Mucosa of rectum (tissue), 2 donors: ENCODE results near the gene NSD2.
A peak's percentile ranks its signal among the peaks of the same experiment; 100 is the strongest.
"Not testable (repeated sequence)": the region's sequence is repeated elsewhere in the genome, so short reads cannot be mapped to it uniquely, and the experiment has no call there.

Experiments
- H3K27ac ChIP-seq, 2 donors: one replicate each; pipeline ENCODE4 v1.7.0; 2013; ENCODE audit warnings: inconsistent platforms in 2 of 2, low read depth in 2 of 2, low read length in 2 of 2
- H3K27me3 ChIP-seq, 2 donors: one replicate each; pipeline ENCODE4 v1.7.0; 2013; ENCODE audit warnings: low read length in 2 of 2; ENCODE audit not compliant: control insufficient read depth in 2 of 2, insufficient read depth in 2 of 2
- H3K36me3 ChIP-seq, 2 donors: one replicate each; pipeline ENCODE4 v1.7.0; 2013; ENCODE audit warnings: low read length in 2 of 2; ENCODE audit not compliant: control insufficient read depth in 2 of 2, insufficient read depth in 2 of 2
- H3K4me1 ChIP-seq, 2 donors: one replicate each; pipeline ENCODE4 v1.7.0; 2013; ENCODE audit warnings: low read length in 2 of 2, mild to moderate bottlenecking in 1 of 2; ENCODE audit not compliant: control insufficient read depth in 2 of 2, insufficient read depth in 2 of 2
- H3K4me3 ChIP-seq, 2 donors: one replicate each; pipeline ENCODE4 v1.7.0; 2013; ENCODE audit warnings: low read length in 2 of 2
- H3K9ac ChIP-seq, 2 donors: one replicate each; pipeline ENCODE4 v1.7.0; 2013; ENCODE audit warnings: low read length in 2 of 2, low read depth in 1 of 2, mild to moderate bottlenecking in 1 of 2
- H3K9me3 ChIP-seq, 2 donors: one replicate each; pipeline ENCODE4 v1.7.0; 2013; ENCODE audit warnings: low read length in 2 of 2; ENCODE audit not compliant: control insufficient read depth in 2 of 2
- donor health status: healthy.
- donor health status: Normal muscosa, but diverticular disease.

NSD2 gene

GRCh38 chr4:1996866-1997611 is 125.8 kb downstream of the NSD2 start:
- Histone ChIP-seq H3K9ac (no peak overlapping the region), H3K4me3 (no peak overlapping the region), H3K36me3 (peaks cover 3 to 6% of the 10 kb centered on the region in 2 donors), H3K27me3 (no peaks in the 10 kb centered on the region), H3K9me3 (peaks cover 0 to 4% of the 10 kb centered on the region in 2 donors), H3K4me1 (no peaks in the 10 kb centered on the region), H3K27ac (no peak overlapping the region)

GRCh38 chr4:1997712-1998111 is 126.5 kb downstream of the NSD2 start:
- Histone ChIP-seq H3K36me3 (peaks cover 3 to 6% of the 10 kb centered on the region in 2 donors), H3K4me3 (no peak overlapping the region), H3K9me3 (peaks cover 0 to 4% of the 10 kb centered on the region in 2 donors), H3K9ac (no peak overlapping the region), H3K4me1 (no peaks in the 10 kb centered on the region), H3K27me3 (no peaks in the 10 kb centered on the region), H3K27ac (no peak overlapping the region)

- Histone ChIP-seq H3K9me3 (peaks cover 0 to 4% of the 10 kb centered on the region in 2 donors), H3K36me3 (peaks cover 3 to 6% of the 10 kb centered on the region in 2 donors), H3K4me3 (no peak overlapping the region), H3K27me3 (no peaks in the 10 kb centered on the region), H3K9ac (no peak overlapping the region), H3K4me1 (no peaks in the 10 kb centered on the region), H3K27ac (no peak overlapping the region)
Measured at GRCh38 chr4:1998296-1998695, 127.1 kb downstream of the NSD2 start.

- H3K4me3 ChIP-seq, H3K27me3 ChIP-seq, H3K9me3 ChIP-seq, H3K27ac ChIP-seq, H3K9ac ChIP-seq, H3K4me1 ChIP-seq, H3K36me3 ChIP-seq: not testable (repeated sequence)
Measured at GRCh38 chr4:1999308-1999707, 128.1 kb downstream of the NSD2 start.

- not testable (repeated sequence) for H3K9ac ChIP-seq, H3K4me1 ChIP-seq, H3K9me3 ChIP-seq, H3K27me3 ChIP-seq, H3K4me3 ChIP-seq, H3K27ac ChIP-seq
- H3K36me3 ChIP-seq = peaks cover 3 to 10% of the 10 kb centered on the region in 2 donors
Measured at GRCh38 chr4:2003361-2003760, 132.2 kb downstream of the NSD2 start.

- peaks cover 3 to 10% of the 10 kb centered on the region in 2 donors for H3K36me3 ChIP-seq
- H3K4me1 ChIP-seq = peaks cover 3 to 12% of the 10 kb centered on the region in 2 donors
- H3K9me3 ChIP-seq = no peaks in the 10 kb centered on the region
- no peak overlapping the region for H3K4me3 ChIP-seq
- H3K27me3 ChIP-seq = no peaks in the 10 kb centered on the region
- H3K9ac ChIP-seq = no peak overlapping the region
- H3K27ac ChIP-seq = no peak overlapping the region
Measured at GRCh38 chr4:2006367-2006766, 135.2 kb downstream of the NSD2 start.

- peak overlapping the region; percentile 96 to 100 for H3K4me3 ChIP-seq
- H3K27ac ChIP-seq = no peak overlapping the region
- H3K27me3 ChIP-seq = no peaks in the 10 kb centered on the region
- no peak overlapping the region for H3K9ac ChIP-seq
- H3K36me3 ChIP-seq = peaks cover 3 to 10% of the 10 kb centered on the region in 2 donors
- no peaks in the 10 kb centered on the region for H3K9me3 ChIP-seq
- peaks cover 3 to 12% of the 10 kb centered on the region in 2 donors for H3K4me1 ChIP-seq
Measured at GRCh38 chr4:2006956-2007653, 135.9 kb downstream of the NSD2 start.

GRCh38 chr4:2007804-2008670 is 136.8 kb downstream of the NSD2 start:
- Histone ChIP-seq H3K4me3 (peak overlapping the region; percentile 96 to 100), H3K4me1 (peaks cover 3 to 12% of the 10 kb centered on the region in 2 donors), H3K27ac (peak overlapping the region in 1 of 2 donors; percentile 98), H3K36me3 (peaks cover 3 to 10% of the 10 kb centered on the region in 2 donors), H3K9ac (peak overlapping the region; percentile 93 to 98), H3K9me3 (no peaks in the 10 kb centered on the region), H3K27me3 (no peaks in the 10 kb centered on the region)

- H3K9ac ChIP-seq = peak overlapping the region; percentile 93 to 98
- no peaks in the 10 kb centered on the region for H3K9me3 ChIP-seq
- peaks cover 3 to 12% of the 10 kb centered on the region in 2 donors for H3K4me1 ChIP-seq
- no peaks in the 10 kb centered on the region for H3K27me3 ChIP-seq
- peak overlapping the region; percentile 96 to 100 for H3K4me3 ChIP-seq
- H3K27ac ChIP-seq = peak overlapping the region; percentile 98
- peaks cover under 1 to 10% of the 10 kb centered on the region in 2 donors for H3K36me3 ChIP-seq
Measured at GRCh38 chr4:2008671-2008920, 137.4 kb downstream of the NSD2 start.
